B cell (primary cell): ENCODE results near the gene ICAM1. TPM values are rescaled to one million over a fixed set of nuclear protein-coding genes. Genes with fewer than 3 reads are reported as not detected.

Source experiments
- ATAC-seq: fragments of 200-7000 bp; cut with Tn5 transposase; one replicate; pipeline ENCODE4 v1.10.0; 2021; ENCODE audit warnings: low read depth, mild to moderate bottlenecking, moderate number of reproducible peaks, moderate library complexity
- CTCF ChIA-PET: fragments of 350-600 bp; sonication (Branson Sonifier 250); formaldehyde crosslinking; loops from one replicate; lab custom pipeline; 2021; ENCODE audit warnings: antibody characterized with exemption, inconsistent platforms; lab: Charles Lee
- POLR2A ChIA-PET: fragments of 350-600 bp; sonication (Branson Sonifier 250); formaldehyde crosslinking; loops from one replicate; lab custom pipeline; 2021; ENCODE audit warnings: antibody characterized with exemption; lab: Charles Lee
- DNase-seq: peaks from one replicate; pipeline ENCODE4 v3.0.0; 2013
- H2AFZ ChIP-seq: 2 replicates; pipeline ENCODE4 v1.6.1; 2012; ENCODE audit warnings: mild to moderate bottlenecking, low read depth, low read length; ENCODE audit not compliant: insufficient read depth, poor library complexity, severe bottlenecking
- H3K27ac ChIP-seq, 2 donors: 1 replicate in 1 of 2; 2 replicates in 1 of 2; pipeline ENCODE4 v1.5.1; 2012 to 2013; ENCODE audit warnings: low read length in 2 of 2, mild to moderate bottlenecking in 2 of 2, moderate library complexity in 1 of 2
- H3K27me3 ChIP-seq, 4 experiments: fragments of 200-600 bp in 1 of 4; sonication (generic) in 1 of 4; replicated peaks in 1 of 4; 1 replicate in 2 of 4; 2 replicates in 2 of 4; pipeline versions ENCODE4 v1.6.1 to v1.7.0; 2013 to 2016; ENCODE audit warnings: low read length in 3 of 4, mild to moderate bottlenecking in 2 of 4, mixed read lengths in 1 of 4, moderate library complexity in 1 of 4; ENCODE audit not compliant: insufficient read depth in 4 of 4, control insufficient read depth in 3 of 4; ENCODE audit errors: control extremely low read depth in 1 of 4
- H3K36me3 ChIP-seq, 2 experiments: replicated peaks in 1 of 2; 1 replicate in 1 of 2; 2 replicates in 1 of 2; pipeline versions ENCODE4 v1.6.1 to v1.7.1; 2013; ENCODE audit warnings: low read length in 1 of 2; ENCODE audit not compliant: insufficient read depth in 2 of 2, control insufficient read depth in 1 of 2; ENCODE audit errors: control extremely low read depth in 1 of 2, extremely low read depth in 1 of 2
- H3K4me1 ChIP-seq, 2 donors: fragments of 200-600 bp in 1 of 2; sonication (generic) in 1 of 2; 1 replicate in 1 of 2; 2 replicates in 1 of 2; pipeline versions ENCODE4 v1.5.1 to v1.6.1; 2013 to 2017; ENCODE audit warnings: low read length in 2 of 2; ENCODE audit not compliant: control insufficient read depth in 2 of 2, insufficient read depth in 2 of 2
- H3K4me2 ChIP-seq: replicated peaks from 2 replicates; pipeline ENCODE3; 2012; ENCODE audit warnings: mild to moderate bottlenecking, low read depth, low read length; ENCODE audit not compliant: poor library complexity, severe bottlenecking
- H3K4me3 ChIP-seq, 5 experiments: fragments of 200-600 bp in 1 of 5; sonication (generic) in 1 of 5; 1 replicate in 3 of 5; 2 replicates in 2 of 5; pipeline versions ENCODE4 v1.5.1 to v1.7.0; 2011 to 2016; ENCODE audit warnings: low read length in 4 of 5, mild to moderate bottlenecking in 4 of 5, low read depth in 2 of 5, control low read depth in 1 of 5, moderate library complexity in 1 of 5; ENCODE audit not compliant: insufficient read depth in 1 of 5; ENCODE audit errors: control extremely low read depth in 1 of 5, extremely low read depth in 1 of 5
- H3K79me2 ChIP-seq: fragments of 200-600 bp; sonication (generic); one replicate; pipeline ENCODE4 v1.6.0; 2016; ENCODE audit warnings: low read length; ENCODE audit not compliant: control insufficient read depth, insufficient read depth
- H3K9ac ChIP-seq: fragments of 200-600 bp; sonication (generic); 2 replicates; pipeline ENCODE4 v1.6.1; 2017; ENCODE audit warnings: mild to moderate bottlenecking, low read length, moderate library complexity
- H3K9me3 ChIP-seq, 3 donors: one replicate each; pipeline versions ENCODE4 v1.6.1 to v1.7.1; 2013; ENCODE audit warnings: low read length in 2 of 3; ENCODE audit not compliant: control insufficient read depth in 2 of 3, insufficient read depth in 1 of 3; ENCODE audit errors: control extremely low read depth in 1 of 3
- H4K20me1 ChIP-seq: 2 replicates; pipeline ENCODE4 v1.6.0; 2012; ENCODE audit warnings: mild to moderate bottlenecking, low read length; ENCODE audit not compliant: insufficient read depth, control insufficient read depth, poor library complexity, severe bottlenecking
- H3K27ac Mint-ChIP-seq: one replicate; pipeline ENCODE4 v1.8.0; 2021; ENCODE audit warnings: mixed read lengths
- H3K27me3 Mint-ChIP-seq: one replicate; pipeline ENCODE4 v1.8.0; 2021; ENCODE audit warnings: mixed read lengths
- H3K4me1 Mint-ChIP-seq: one replicate; pipeline ENCODE4 v1.8.0; 2021; ENCODE audit warnings: mixed read lengths
- H3K4me3 Mint-ChIP-seq: one replicate; pipeline ENCODE4 v1.8.0; 2021; ENCODE audit warnings: mixed read lengths
- H3K9me3 Mint-ChIP-seq: one replicate; pipeline ENCODE4 v1.8.0; 2022; ENCODE audit warnings: mixed read lengths; ENCODE audit not compliant: insufficient read depth
- EZH2 ChIP-seq: IDR thresholded peaks from 2 replicates; pipeline ENCODE4 v1.6.1; 2012; ENCODE audit warnings: borderline replicate concordance, low read depth, mild to moderate bottlenecking, moderate library complexity, low read length; ENCODE audit not compliant: insufficient read depth, poor library complexity, severe bottlenecking
- WGBS: methylation state at CpG from one replicate; pipeline ENCODE4 v1.1.5; 2013; ENCODE audit warnings: missing lambda C conversion rate; ENCODE audit not compliant: insufficient coverage; 5-methylcytosine and 5-hydroxymethylcytosine counted together
- intact Hi-C: fragments of 100-400 bp; cut with micrococcal nuclease; formaldehyde crosslinking; loops from one replicate; pipeline ENCODE4 v1.10.0; 2022
- polyA plus RNA-seq: library from polyadenylated mRNA; depleted of rRNA; stranded (reverse); fragments of >200 nt; gene quantifications from 2 replicates; pipeline ENCODE4 v1.2.3, GENCODE V29; 2012
- total RNA-seq, 2 donors: library from RNA; stranded (reverse); fragments of 120-200 nt in 1 of 2; gene quantifications; 1 replicate in 1 of 2; 2 replicates in 1 of 2; pipeline versions ENCODE4 v1.2.3 to v1.2.4, GENCODE V29; 2013 to 2022
- TF ChIP-seq, protein P1 (sequence below): fragments of 200-600 bp; IDR thresholded peaks from one replicate; pipeline ENCODE4 v1.8.0; 2022; ENCODE audit warnings: antibody characterized with exemption, mild to moderate bottlenecking

ICAM1 gene
- total and polyA plus RNA-seq, 2 donors (not counting 1 experiment from before 2014, with no cell fraction given): 7.3 to 11.9 TPM

DNA sequence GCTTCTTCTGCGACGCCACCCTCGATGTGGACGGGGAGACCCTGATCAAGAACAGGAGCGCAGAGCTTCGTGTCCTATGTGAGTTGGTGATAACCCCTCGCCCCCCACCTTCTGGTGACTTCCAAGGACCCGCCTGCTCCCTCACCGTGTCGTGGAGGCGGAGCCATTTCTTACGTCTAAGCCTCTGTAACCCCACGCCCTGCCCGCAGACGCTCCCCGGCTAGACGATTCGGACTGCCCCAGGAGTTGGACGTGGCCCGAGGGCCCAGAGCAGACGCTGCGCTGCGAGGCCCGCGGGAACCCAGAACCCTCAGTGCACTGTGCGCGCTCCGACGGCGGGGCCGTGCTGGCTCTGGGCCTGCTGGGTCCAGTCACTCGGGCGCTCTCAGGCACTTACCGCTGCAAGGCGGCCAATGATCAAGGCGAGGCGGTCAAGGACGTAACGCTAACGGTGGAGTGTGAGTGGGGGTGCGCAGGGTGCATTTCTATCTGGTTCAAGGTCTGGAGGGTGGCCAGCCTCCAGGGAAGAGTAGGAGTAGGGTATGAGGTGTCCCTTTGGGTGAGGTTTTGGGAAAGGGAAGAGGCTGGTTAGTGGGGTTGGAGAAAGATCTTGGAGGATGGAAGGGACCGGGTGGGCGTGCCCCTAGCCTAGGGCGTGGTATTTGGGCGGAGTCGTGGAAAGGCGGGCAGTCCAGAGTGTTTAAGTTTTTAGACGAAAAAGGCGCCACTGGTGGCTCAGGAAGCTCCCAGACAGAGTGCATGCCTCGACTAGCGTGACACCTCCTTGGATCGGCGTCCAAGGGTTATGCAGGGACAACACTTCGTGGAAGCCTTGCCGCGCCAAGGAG is 22.1 kb downstream of the ICAM1 start:
- intact Hi-C loops: no loop called here
- DNase-seq: peak; percentile 64

More for the DNA sequence above, 22.1 kb downstream of the ICAM1 start:
- ATAC-seq: no peak
- H3K4me3 Mint-ChIP-seq: peak overlapping the region; percentile 87
- no peaks in the 10 kb centered on the region for H3K36me3 ChIP-seq
- H3K79me2 ChIP-seq: no peaks in the 10 kb centered on the region
- H3K9me3 Mint-ChIP-seq: no peaks in the 10 kb centered on the region
- peak overlapping the region; percentile 48 for H2AFZ ChIP-seq
- peaks cover 29% of the 10 kb centered on the region for H4K20me1 ChIP-seq
- POLR2A ChIA-PET: no interaction called here
- H3K9ac ChIP-seq: peak overlapping the region; percentile 64
- peak overlapping the region in 4 of 5 experiments; percentile 13 to 63 (median 31) for H3K4me3 ChIP-seq
- peaks cover 39% of the 10 kb centered on the region for H3K27me3 Mint-ChIP-seq
- peaks cover 64% of the 10 kb centered on the region for H3K4me1 Mint-ChIP-seq
- no peak overlapping the region for H3K27ac ChIP-seq
- peaks cover 0 to 83% (median 56%) of the 10 kb centered on the region in 4 experiments for H3K27me3 ChIP-seq
- peaks cover 0 to 63% (median 0%) of the 10 kb centered on the region in 3 donors for H3K9me3 ChIP-seq
- H3K4me1 ChIP-seq: peaks cover 79 to 82% of the 10 kb centered on the region in 2 donors
- 33% methylated on average over 56 of the region's 56 CpGs for WGBS
- peak overlapping the region; percentile 96 for H3K4me2 ChIP-seq
- CTCF ChIA-PET: interaction anchor here (1.1 to 8.5 kb wide), 2 partner anchors 21 to 22 kb away, joined by 5 to 116 read pairs; partner anchors contain the start of gene ICAM1
- no peak for TF ChIP-seq EZH2
- TF ChIP-seq, protein P1, sequence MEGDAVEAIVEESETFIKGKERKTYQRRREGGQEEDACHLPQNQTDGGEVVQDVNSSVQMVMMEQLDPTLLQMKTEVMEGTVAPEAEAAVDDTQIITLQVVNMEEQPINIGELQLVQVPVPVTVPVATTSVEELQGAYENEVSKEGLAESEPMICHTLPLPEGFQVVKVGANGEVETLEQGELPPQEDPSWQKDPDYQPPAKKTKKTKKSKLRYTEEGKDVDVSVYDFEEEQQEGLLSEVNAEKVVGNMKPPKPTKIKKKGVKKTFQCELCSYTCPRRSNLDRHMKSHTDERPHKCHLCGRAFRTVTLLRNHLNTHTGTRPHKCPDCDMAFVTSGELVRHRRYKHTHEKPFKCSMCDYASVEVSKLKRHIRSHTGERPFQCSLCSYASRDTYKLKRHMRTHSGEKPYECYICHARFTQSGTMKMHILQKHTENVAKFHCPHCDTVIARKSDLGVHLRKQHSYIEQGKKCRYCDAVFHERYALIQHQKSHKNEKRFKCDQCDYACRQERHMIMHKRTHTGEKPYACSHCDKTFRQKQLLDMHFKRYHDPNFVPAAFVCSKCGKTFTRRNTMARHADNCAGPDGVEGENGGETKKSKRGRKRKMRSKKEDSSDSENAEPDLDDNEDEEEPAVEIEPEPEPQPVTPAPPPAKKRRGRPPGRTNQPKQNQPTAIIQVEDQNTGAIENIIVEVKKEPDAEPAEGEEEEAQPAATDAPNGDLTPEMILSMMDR: no peak
- H3K27ac Mint-ChIP-seq: peak overlapping the region; percentile 50
